ENCODE data around the gene IRGQ.
A peak's percentile ranks its signal among the peaks of the same experiment; 100 is the strongest.
"Not testable (repeated sequence)": the region's sequence is repeated elsewhere in the genome, so short reads cannot be mapped to it uniquely, and the experiment has no call there.

The IRGQ gene

DNA sequence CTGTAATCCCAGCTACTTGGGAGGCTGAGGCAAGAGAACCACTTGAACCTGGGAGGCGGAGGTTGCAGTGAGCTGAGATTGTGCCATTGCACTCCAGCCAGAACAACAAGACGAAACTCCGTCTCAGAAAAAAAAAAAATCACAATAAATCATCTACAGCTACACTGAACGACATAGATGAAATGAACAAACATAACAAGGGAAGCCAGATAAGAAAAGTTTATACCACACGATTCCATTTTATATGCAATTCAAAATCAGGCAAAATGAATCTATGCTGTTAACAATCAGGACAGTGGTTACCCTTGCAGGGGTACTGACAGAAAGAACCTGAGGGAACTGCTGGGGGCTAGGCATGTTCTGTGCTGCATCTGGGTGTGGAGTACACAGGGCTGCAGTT is 26.3 kb downstream of the IRGQ start:
- DNase-seq = no peak

DNA sequence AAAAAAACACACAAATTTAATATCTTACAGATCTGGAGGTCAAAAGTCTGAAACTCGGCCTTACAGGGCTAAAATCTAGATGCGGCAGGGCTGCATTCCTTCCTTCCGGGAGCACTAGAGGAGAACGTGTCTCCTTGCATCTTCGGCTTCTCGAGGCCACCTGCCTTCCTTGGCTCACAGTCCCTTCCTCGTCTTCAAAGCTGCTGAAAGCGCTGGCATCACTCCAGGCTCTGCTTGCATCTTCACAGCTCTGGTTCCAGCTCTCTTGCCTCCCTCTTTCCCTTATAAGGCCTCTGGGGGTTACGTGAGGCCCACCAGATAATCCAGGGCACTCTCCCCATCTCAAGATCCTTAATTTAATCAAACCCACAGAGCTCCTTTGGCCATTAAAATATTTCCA is 31.1 kb downstream of the IRGQ start:
- no peak for DNase-seq

- DNase-seq = no peak
These were observed 32.0 kb downstream of the IRGQ start for GRCh38 chr19:43563816-43564457.

DNA sequence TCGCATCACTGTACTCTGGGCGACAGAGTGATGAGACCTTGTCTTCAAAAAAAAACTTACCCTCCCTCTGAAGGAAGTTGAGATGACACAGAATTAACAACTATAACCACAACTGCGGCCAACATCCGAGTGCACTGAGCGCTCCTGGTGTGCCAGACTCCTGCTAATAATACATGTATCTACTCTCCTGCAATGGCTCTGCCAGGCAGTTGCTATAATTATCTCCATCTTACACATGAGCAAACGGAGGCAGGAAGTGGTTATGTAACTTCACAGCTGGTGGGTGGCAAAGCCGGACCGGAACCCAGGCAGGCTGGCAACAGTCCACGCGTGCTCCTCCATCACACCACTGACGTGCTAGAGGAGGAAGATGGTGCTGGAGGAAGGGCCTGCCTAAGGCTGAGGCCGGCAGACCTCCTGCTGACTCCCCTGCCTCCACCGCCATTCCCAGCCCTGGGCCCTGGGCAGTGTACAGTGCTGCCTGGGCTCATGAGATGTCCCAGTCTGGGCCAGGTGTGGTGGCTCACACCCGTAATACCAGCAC is 33.2 kb downstream of the IRGQ start:
- peak; percentile 76 for DNase-seq

DNA sequence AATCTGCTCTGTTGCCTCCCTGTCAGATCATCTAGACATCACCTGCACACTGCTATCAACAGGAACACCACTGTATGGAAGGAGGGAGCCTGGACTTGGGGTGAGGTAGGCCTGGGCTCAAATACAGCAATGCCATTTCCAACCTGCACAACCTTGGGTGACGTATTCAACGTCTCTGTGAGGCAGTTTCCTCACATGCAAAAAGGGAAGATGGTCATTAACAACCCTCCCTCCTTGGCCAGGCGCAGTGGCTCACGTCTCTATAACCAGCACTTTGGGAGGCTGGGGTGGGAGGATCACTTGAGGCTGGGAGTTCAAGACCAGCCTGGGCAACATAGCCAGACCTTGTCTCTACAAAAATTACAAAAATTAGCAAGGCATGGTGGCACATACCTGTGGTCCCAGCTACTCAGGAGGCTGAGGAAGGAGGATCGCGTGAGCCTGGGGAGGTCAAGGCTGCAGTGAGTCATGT is 33.7 kb downstream of the IRGQ start:
- no peak for DNase-seq

GRCh38 chr19:43561139-43561970 is 34.6 kb downstream of the IRGQ start:
- no peak for DNase-seq

DNA sequence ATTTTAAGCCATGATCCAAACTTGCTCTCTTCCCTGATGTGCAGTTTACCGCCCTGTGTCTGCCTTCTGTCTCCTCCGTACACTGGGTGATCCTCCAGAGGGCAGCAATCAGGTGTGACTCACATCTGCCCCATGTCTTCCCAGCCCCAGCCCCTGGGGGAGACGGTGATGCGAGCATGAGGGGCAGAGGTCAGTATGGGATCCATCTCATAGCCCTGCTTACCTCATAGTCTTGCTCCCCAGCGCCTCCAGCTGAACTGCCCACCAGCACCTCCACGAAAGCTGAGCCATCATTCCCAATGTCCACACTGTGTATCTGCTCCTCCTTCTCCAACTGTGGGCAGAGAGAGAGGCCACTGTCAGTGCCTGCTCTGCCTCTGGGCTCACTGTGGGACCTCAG is 35.2 kb downstream of the IRGQ start:
- peak; percentile 19 for DNase-seq

GRCh38 chr19:43555185-43555770 is 40.7 kb downstream of the IRGQ start:
- DNase-seq = peak; percentile 88

- DNase-seq = no peak
These were observed 41.5 kb downstream of the IRGQ start for GRCh38 chr19:43554317-43554895.

GRCh38 chr19:43553656-43554055 is 42.3 kb downstream of the IRGQ start:
- no peak for DNase-seq

- no peak for DNase-seq
These were observed 43.3 kb downstream of the IRGQ start for GRCh38 chr19:43552616-43553015.

- no peak for DNase-seq
These were observed 43.8 kb downstream of the IRGQ start for GRCh38 chr19:43552198-43552450.

DNA sequence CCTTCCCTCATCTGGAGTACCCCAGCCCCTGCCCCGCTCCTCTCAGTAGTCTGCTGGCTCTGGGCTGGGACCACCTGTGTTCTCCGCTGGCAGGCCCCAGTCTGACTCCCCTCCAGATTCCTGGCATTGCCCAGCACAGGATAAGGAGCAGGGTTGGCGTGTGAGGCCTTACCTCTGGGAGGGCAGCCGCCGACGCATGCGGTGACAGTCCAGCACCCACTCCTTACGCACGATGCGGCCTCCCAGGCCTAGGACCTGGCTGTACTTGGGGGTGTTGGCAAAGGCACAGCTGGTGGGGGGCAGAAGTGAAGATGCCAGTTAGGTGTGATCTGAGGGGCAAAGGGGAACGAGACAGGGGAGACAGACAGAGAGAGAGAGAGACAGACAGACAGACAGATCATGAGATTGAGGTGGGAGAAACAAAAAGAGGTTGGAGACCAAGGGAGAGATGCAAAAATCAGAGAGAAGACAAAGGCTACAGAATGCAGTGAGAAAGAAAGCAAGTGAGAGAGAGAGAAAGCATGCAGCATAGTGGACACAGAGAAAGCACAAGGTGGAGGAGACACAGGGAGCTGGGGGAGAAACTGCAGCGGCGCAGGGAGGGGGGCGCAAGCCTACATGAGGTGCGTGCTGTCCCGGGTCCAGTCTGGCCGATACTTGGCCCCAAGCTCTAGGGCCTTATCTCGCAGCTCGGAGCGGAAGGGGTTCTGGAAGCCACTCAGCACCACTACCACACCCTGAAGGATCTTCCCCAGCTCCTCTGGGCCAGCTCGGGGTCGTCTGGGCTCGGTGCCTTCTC is 44.3 kb downstream of the IRGQ start:
- no peak for DNase-seq

DNA sequence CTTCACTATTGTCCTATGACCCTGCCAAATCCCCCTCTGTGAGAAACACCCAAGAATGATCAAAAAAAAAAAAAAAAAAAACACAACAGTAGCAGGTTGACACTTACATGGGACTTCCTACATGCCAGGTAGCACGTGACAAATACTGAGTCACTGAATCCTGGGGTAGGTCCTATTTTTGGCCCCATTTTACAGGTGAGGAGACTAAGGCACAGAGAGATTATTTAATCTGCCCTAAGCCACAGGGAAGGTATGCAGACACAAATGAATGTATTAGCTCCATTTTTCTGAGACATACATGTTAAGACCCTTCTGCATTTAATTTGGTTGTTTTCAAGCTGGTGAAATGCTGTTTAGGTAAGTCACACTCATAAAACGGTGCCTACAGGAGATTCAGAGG is 47.2 kb downstream of the IRGQ start:
- no peak for DNase-seq

GRCh38 chr19:43547926-43548325 is 48.0 kb downstream of the IRGQ start:
- DNase-seq = not testable (repeated sequence)

DNA sequence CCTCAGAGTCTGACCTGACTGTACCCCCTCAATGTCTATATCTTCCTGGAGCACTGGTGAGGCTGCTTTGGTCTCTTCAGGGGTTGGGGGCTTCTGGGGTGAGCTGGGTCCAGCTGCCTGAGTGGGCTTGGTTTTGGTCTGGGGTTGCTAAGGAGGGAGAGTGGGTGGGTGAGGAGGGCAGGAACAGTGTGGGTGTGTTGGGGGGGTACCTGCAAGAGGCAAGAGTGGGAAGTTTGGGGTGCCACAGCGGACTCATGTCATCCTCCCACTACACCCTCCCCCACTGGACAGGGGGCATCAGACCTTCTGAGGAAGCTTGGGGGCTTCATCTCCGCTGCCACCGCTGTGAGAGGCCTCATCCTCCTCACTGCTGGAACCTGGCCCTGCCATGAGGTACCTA is 49.4 kb downstream of the IRGQ start:
- DNase-seq = no peak

- DNase-seq = no peak
These were observed 50.0 kb downstream of the IRGQ start for GRCh38 chr19:43545981-43546380.

DNA sequence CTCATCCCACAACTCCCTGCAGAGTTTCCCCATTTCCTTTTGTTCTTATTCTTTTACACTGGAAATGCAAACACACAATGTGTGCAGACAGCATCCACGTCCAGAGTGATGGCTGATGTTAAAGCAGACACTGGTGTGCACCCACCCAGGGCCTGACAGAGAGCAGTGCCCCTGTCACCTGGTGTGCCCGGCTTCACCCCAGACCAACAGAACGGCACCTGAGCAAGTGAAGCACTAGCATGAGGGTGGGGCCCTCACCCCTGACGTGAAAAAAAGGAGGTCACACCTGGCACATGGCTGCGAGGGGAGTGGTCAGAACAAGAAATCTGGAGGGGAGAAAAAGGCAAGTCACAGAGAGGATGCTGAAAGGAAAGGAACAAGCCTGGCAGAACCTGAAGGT is 50.7 kb downstream of the IRGQ start:
- DNase-seq = no peak

DNA sequence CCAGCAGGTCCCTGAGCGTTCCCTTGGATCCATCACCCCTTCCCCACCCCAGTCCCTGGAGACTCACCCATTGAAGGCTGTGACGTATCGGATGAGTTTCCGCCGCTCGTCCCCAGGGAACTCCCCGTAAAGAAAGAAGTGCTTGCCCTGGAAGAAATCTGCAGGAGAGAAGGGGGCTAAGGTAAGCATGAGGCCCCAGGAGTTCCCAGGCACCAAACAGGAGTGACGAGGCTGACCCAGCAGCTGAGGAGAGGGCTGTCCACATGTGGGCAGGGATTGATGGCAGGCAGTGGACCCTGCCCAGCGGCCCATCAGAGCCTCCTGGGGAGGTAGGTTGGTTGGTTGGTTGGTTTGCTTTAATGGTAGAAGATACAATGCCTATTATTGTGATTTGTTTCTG is 51.9 kb downstream of the IRGQ start:
- DNase-seq = no peak

DNA sequence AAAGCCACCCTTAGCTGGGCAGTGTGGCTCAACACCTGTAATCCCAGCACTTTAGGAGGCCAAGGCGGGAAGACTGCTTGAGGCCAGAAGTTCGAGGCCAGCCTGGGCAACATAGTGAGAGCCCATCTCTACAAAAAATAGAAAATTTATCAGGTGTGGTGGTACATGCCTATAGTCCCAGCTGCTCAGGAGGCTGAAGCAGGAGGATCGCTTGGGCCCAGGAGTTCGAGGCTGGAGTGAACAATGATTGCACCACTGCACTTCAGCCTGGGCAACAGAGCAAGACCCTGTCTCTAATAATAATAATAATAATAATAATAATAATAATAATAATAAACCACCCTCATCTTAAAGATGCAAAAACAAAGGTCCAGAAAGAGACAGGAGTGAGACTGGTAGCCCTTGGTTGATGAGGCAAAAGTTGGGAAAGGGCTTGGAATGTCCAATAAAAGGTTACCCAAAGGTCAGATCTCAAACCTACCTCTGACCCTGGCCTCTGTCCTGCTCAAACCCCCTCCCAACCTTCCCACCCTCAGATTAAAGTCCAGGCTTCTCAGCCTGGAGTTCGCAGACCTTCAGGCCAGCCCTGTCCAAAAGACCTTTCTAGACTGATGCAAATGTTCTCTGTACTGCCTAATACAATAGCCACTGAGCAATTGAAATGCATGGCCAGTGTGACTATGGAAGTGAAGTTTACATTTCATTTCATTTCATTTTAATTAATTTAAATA is 53.8 kb downstream of the IRGQ start:
- no peak for DNase-seq

GRCh38 chr19:43540381-43540780 is 55.6 kb downstream of the IRGQ start:
- no peak for DNase-seq

DNA sequence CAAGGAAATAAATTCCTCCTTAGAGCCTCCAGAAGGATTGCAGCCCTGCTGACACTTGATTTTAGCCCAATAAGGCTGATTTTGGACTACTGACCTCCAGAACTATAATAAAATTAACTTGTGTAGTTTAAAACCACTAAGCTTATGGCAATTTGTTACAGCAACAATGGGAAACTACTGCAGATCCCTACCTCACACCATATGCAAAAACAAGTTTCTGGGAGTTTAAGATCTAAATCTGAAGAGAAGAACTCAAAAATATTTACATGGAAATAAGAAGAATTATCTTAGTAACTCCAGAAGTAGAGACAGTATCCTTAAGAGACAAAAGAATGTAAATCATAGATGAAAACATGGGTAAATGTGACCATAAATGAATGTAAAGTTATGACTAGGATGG is 57.0 kb downstream of the IRGQ start:
- no peak for DNase-seq
